Gastroesophageal sphincter (tissue), 4 donors: ENCODE data around the gene WIPF2. TPM values are rescaled to one million over a fixed set of nuclear protein-coding genes. Genes with fewer than 3 reads are reported as not detected.
"Not testable (repeated sequence)": the region's sequence is repeated elsewhere in the genome, so short reads cannot be mapped to it uniquely, and the experiment has no call there.

ENCODE experiments used
- ATAC-seq: fragments of 150-250 bp; one replicate; pipeline ENCODE4 v1.9.1; 2016; ENCODE audit warnings: mild to moderate bottlenecking, moderate library complexity
- H3K27ac ChIP-seq, 4 donors: fragments of 200-600 bp; sonication (generic) in 3 of 4; 1 replicate in 3 of 4; 2 replicates in 1 of 4; pipeline ENCODE4 v1.5.1; 2016 to 2019
- H3K27me3 ChIP-seq: fragments of 200-600 bp; sonication (generic); one replicate; pipeline ENCODE4 v1.5.1; 2019
- H3K36me3 ChIP-seq, 2 donors: fragments of 200-600 bp; sonication (generic); one replicate each; pipeline ENCODE4 v1.5.1; 2019; ENCODE audit warnings: control low read depth in 1 of 2
- H3K4me1 ChIP-seq, 3 donors: fragments of 200-600 bp; sonication (generic); 1 replicate in 2 of 3; 2 replicates in 1 of 3; pipeline ENCODE4 v1.5.1; 2016 to 2019; ENCODE audit warnings: control low read depth in 2 of 3
- H3K4me3 ChIP-seq, 2 donors: fragments of 200-600 bp; sonication (generic); one replicate each; pipeline ENCODE4 v1.5.1; 2019; ENCODE audit warnings: mild to moderate bottlenecking in 1 of 2, moderate library complexity in 1 of 2
- H3K9me3 ChIP-seq, 3 donors: fragments of 200-600 bp; sonication (generic); one replicate each; pipeline ENCODE4 v1.5.1; 2017 to 2019; ENCODE audit warnings: control low read depth in 2 of 3
- EP300 ChIP-seq: sonication (generic); formaldehyde crosslinking; IDR thresholded peaks from one replicate; pipeline ENCODE4 v1.6.1; 2017; ENCODE audit warnings: antibody characterized with exemption, mild to moderate bottlenecking
- POLR2A ChIP-seq, 2 donors: fragments of 450-650 bp; IDR thresholded peaks; one replicate each; pipeline ENCODE4 v1.6.1; 2017; ENCODE audit warnings: antibody characterized with exemption in 2 of 2, mild to moderate bottlenecking in 2 of 2, moderate library complexity in 1 of 2
- POLR2AphosphoS5 ChIP-seq: sonication (generic); formaldehyde crosslinking; IDR thresholded peaks from one replicate; pipeline ENCODE4 v1.6.1; 2017; ENCODE audit warnings: antibody characterized with exemption
- WGBS, 2 donors: methylation state at CpG; one replicate each; pipeline ENCODE4 v1.1.5; 2018; ENCODE audit warnings: low coverage in 1 of 2; 5-methylcytosine and 5-hydroxymethylcytosine counted together
- total RNA-seq, 4 donors: library from RNA; depleted of rRNA; stranded (reverse); fragments of >200 nt; gene quantifications; one replicate each; pipeline ENCODE4 v1.1.0, GENCODE V29; 2016
- TF ChIP-seq, protein P1 (sequence below), 4 experiments: fragments of 200-600 bp in 2 of 4; fragments of 450-650 bp in 2 of 4; sonication (generic) in 1 of 4; IDR thresholded peaks; one replicate each; pipeline ENCODE4 v1.5.1; 2017 to 2019; ENCODE audit warnings: antibody characterized with exemption in 4 of 4, mild to moderate bottlenecking in 2 of 4, moderate library complexity in 2 of 4

The WIPF2 gene
- total RNA-seq, 4 donors from 2014 or later = 10.2 to 18.2 (median 13.5) TPM

DNA sequence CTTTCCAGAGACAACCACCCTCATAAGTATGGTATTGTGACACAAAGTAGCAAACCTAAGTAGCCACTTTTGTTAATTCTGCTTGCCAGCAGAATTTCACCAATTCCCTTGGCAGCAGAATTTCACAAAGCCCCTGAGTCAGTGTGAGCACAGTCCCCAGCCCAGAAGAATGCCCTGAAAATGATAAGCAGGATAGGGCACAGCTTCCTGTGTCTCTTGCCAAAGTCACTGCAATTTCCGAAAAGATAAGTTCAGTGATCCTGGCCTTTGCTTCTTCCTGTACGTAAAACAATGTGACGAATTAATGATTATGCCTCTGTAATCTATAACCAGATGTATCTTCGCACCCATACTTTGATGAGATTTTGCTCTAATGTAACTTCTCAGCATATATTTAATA lies 16.0 kb upstream of the WIPF2 start:
- Histone ChIP-seq H3K4me1 (peaks cover 0 to 10% (median 0%) of the 10 kb centered on the region in 3 donors), H3K27ac (peak overlapping the region in 1 of 4 donors; percentile 27), H3K9me3 (no peaks in the 10 kb centered on the region), H3K36me3 (no peaks in the 10 kb centered on the region), H3K27me3 (no peaks in the 10 kb centered on the region), H3K4me3 (no peak overlapping the region)
- TF ChIP-seq POLR2A (IDR thresholded peaks at IDR 0.05) (no peak), EP300 (no peak), POLR2AphosphoS5 (no peak)
- TF ChIP-seq, protein P1, sequence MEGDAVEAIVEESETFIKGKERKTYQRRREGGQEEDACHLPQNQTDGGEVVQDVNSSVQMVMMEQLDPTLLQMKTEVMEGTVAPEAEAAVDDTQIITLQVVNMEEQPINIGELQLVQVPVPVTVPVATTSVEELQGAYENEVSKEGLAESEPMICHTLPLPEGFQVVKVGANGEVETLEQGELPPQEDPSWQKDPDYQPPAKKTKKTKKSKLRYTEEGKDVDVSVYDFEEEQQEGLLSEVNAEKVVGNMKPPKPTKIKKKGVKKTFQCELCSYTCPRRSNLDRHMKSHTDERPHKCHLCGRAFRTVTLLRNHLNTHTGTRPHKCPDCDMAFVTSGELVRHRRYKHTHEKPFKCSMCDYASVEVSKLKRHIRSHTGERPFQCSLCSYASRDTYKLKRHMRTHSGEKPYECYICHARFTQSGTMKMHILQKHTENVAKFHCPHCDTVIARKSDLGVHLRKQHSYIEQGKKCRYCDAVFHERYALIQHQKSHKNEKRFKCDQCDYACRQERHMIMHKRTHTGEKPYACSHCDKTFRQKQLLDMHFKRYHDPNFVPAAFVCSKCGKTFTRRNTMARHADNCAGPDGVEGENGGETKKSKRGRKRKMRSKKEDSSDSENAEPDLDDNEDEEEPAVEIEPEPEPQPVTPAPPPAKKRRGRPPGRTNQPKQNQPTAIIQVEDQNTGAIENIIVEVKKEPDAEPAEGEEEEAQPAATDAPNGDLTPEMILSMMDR (IDR thresholded peaks at IDR 0.05) = no peak
- 63 to 66% methylated on average over 4 of the region's 4 CpGs for WGBS, 2 donors
- ATAC-seq = no peak

DNA sequence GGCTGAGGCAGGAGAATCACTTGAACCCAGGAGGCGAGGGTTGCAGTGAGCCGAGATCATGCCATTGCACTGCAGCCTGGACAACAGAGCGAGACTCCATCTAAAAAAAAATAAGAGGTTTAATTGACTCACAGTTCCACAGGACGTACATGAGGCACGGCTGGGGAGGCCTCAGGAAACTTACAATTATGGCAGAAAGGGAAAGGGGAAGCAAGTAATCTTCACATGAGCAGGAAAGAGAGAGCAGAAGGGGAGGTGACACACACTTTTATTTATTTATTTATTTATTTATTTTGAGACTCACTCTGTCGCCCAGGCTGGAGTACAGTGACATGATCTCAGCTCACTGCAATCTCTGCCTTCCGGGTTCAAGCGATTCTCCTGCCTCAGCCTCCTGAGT lies 12.9 kb upstream of the WIPF2 start:
- 77 to 78% methylated on average over 3 to 7 of the region's 8 CpGs for WGBS, 2 donors
- not testable (repeated sequence) for H3K27me3 ChIP-seq, ATAC-seq, H3K4me3 ChIP-seq, H3K27ac ChIP-seq, H3K9me3 ChIP-seq, H3K36me3 ChIP-seq
- H3K4me1 ChIP-seq = peaks cover 0 to 10% (median 0%) of the 10 kb centered on the region in 3 donors

DNA sequence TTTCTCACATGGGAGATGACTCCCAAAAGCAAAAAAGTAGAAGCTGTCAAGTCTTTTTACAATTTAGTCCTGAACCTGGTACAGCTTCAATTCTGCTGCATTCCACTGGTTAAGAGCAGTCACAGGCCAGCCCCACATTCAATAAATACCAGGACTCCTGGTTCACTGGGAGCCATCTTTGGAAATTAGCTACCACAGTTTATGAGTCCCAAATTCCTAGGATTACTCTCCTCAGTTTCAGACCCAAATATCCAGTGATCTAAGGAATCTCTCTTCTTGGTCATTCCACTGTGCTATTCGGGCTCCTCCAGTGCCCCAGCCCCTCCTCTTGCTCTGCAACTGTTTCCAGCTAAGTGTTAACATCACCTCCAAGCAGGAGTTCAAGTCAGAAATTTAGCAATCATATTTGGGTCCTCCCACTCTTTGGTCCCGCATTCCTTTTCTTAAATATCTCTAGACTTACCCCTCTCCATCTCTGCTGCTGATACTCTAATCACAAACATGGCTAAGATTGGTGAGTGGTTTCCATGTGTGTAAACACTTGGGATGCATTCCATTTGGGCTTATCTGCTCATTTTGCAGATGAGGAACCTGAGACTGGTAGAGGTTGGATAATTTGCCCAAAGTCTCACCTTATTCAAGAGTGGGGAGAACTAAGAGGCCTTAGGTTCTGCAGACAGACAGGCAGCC lies 9.6 kb upstream of the WIPF2 start:
- TF ChIP-seq, protein P1 (IDR thresholded peaks at IDR 0.05) = no peak
- no peak for TF ChIP-seq POLR2AphosphoS5
- no peak for TF ChIP-seq EP300
- no peak for TF ChIP-seq POLR2A (IDR thresholded peaks at IDR 0.05)
- 58 to 61% methylated on average over 2 of the region's 2 CpGs for WGBS, 2 donors
- Histone ChIP-seq H3K9me3 (no peaks in the 10 kb centered on the region), H3K27me3 (no peaks in the 10 kb centered on the region), H3K4me3 (no peak overlapping the region), H3K4me1 (no peaks in the 10 kb centered on the region), H3K27ac (peak overlapping the region in 2 of 4 donors; percentile 19 to 44), H3K36me3 (no peaks in the 10 kb centered on the region)
- no peak for ATAC-seq

DNA sequence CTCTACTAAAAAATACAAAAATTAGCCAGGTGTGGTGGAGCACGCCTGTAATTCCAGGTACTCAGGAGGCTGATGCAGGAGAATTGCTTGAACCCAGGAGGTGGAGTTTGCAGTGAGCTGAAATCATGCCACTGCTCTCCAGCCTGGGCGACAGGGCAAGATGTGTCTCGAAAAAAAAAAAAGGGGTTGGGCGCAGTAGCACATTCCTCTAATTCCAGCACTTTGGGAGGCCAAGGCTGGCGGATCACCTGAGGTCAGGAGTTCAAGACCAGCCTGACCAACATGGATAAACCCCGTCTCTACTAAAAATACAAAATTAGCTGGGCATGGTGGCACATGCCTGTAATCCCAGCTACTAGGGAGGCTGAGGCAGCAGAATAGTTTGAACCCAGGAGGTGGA lies 5.2 kb upstream of the WIPF2 start:
- not testable (repeated sequence) for H3K27me3 ChIP-seq, H3K9me3 ChIP-seq, H3K4me1 ChIP-seq, H3K36me3 ChIP-seq, H3K27ac ChIP-seq, ATAC-seq, H3K4me3 ChIP-seq
- WGBS, 2 donors = 84 to 90% methylated on average over 5 to 6 of the region's 6 CpGs

DNA sequence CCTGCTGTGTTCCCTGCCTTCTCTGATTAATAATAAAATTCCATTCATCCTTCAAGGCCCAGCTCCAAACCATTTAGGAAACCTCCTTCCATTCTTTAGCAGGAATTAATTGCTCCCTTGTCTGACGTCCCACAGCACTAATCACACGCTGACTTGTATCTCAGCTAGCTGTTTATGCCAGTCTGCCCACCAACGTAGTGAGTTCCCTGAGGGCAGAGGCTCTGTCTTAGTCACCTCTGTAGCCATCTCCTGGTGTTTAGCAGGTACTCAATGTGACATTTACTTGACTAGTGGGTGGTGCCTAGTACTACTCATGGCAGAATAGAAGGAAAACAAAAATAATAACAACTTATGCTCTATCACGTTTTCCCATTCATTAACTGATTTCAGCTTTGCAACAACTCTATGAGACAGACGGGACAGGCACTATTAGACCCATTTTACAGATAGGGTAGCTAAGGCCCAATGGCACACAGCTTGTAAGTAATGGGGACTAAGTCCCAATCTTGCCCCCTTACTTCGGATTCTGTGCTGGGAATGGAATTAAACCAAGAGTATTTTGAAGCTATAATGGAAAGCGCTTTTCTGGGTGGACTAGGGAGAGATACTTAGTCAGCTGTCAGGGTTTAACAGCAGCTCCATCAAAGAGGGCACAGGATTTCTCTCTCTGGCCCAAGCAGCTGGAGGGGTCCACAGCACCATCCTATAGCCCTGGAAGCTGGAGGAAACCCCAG lies 931 bp upstream of the WIPF2 start:
- WGBS, 2 donors = 64 to 100% methylated on average over 1 to 7 of the region's 7 CpGs
- Histone ChIP-seq H3K27me3 (no peaks in the 10 kb centered on the region), H3K4me3 (peak overlapping the region; percentile 47 to 74), H3K36me3 (no peaks in the 10 kb centered on the region), H3K9me3 (no peaks in the 10 kb centered on the region), H3K4me1 (peaks cover 0 to 20% (median 4%) of the 10 kb centered on the region in 3 donors), H3K27ac (peak overlapping the region in 3 of 4 donors; percentile 95 to 97 (median 97))
- TF ChIP-seq, protein P1 (IDR thresholded peaks at IDR 0.05) = no peak
- TF ChIP-seq EP300 = no peak
- TF ChIP-seq POLR2A (IDR thresholded peaks at IDR 0.05) = no peak
- no peak for TF ChIP-seq POLR2AphosphoS5
- no peak for ATAC-seq
